ENCODE data around the gene SPOCK1.

Gene SPOCK1

GRCh38 chr5:137286025-137286610 lies 213.0 kb downstream of the SPOCK1 start:
- no peaks in the 10 kb centered on the region for H3K9me3 Mint-ChIP-seq
- no peak overlapping the region for H3K27ac Mint-ChIP-seq
- no peaks in the 10 kb centered on the region for H3K36me3 Mint-ChIP-seq (ENCODE audit: low read depth)
- peaks cover 10% of the 10 kb centered on the region for H3K4me1 Mint-ChIP-seq
- no peak for TF ChIP-seq CTCF (IDR thresholded peaks at IDR 0.05; ENCODE audit: unreplicated experiment in 3 of 3)
- H3K4me3 Mint-ChIP-seq, result no peak overlapping the region
- no peaks in the 10 kb centered on the region for H3K27me3 Mint-ChIP-seq (ENCODE audit: low read depth)

GRCh38 chr5:137283801-137284200 lies 215.3 kb downstream of the SPOCK1 start:
- no peak for TF ChIP-seq CTCF (IDR thresholded peaks at IDR 0.05; ENCODE audit: unreplicated experiment in 3 of 3)
- H3K4me3 Mint-ChIP-seq, result no peak overlapping the region
- peaks cover 10% of the 10 kb centered on the region for H3K4me1 Mint-ChIP-seq
- no peak overlapping the region for H3K27ac Mint-ChIP-seq
- H3K27me3 Mint-ChIP-seq (ENCODE audit: low read depth), result no peaks in the 10 kb centered on the region
- H3K36me3 Mint-ChIP-seq (ENCODE audit: low read depth), result no peaks in the 10 kb centered on the region
- H3K9me3 Mint-ChIP-seq, result no peaks in the 10 kb centered on the region

- Mint-ChIP-seq H3K9me3 (no peaks in the 10 kb centered on the region), H3K27ac (no peak overlapping the region), H3K27me3 (ENCODE audit: low read depth) (no peaks in the 10 kb centered on the region), H3K36me3 (ENCODE audit: low read depth) (no peaks in the 10 kb centered on the region), H3K4me3 (no peak overlapping the region), H3K4me1 (peaks cover 5% of the 10 kb centered on the region)
- TF ChIP-seq CTCF (IDR thresholded peaks at IDR 0.05; ENCODE audit: unreplicated experiment in 3 of 3), result no peak
These were observed 216.9 kb downstream of the SPOCK1 start for GRCh38 chr5:137282216-137282615.

- Mint-ChIP-seq H3K27ac (no peak overlapping the region), H3K9me3 (no peaks in the 10 kb centered on the region), H3K27me3 (ENCODE audit: low read depth) (peaks cover 2% of the 10 kb centered on the region), H3K36me3 (ENCODE audit: low read depth) (no peaks in the 10 kb centered on the region), H3K4me3 (no peak overlapping the region), H3K4me1 (peaks cover under 1% of the 10 kb centered on the region)
- TF ChIP-seq CTCF (IDR thresholded peaks at IDR 0.05; ENCODE audit: unreplicated experiment in 3 of 3), result no peak
These were observed 217.9 kb downstream of the SPOCK1 start for GRCh38 chr5:137281201-137281600.

- no peak overlapping the region for H3K4me3 Mint-ChIP-seq
- TF ChIP-seq CTCF (IDR thresholded peaks at IDR 0.05; ENCODE audit: unreplicated experiment in 3 of 3), result no peak
- no peak overlapping the region for H3K27ac Mint-ChIP-seq
- no peaks in the 10 kb centered on the region for H3K4me1 Mint-ChIP-seq
- H3K27me3 Mint-ChIP-seq (ENCODE audit: low read depth), result peaks cover 3% of the 10 kb centered on the region
- no peaks in the 10 kb centered on the region for H3K9me3 Mint-ChIP-seq
- H3K36me3 Mint-ChIP-seq (ENCODE audit: low read depth), result no peaks in the 10 kb centered on the region
These were observed 218.5 kb downstream of the SPOCK1 start for GRCh38 chr5:137280656-137281055.

- H3K4me1 Mint-ChIP-seq, result no peaks in the 10 kb centered on the region
- H3K36me3 Mint-ChIP-seq (ENCODE audit: low read depth), result no peaks in the 10 kb centered on the region
- no peak overlapping the region for H3K27ac Mint-ChIP-seq
- H3K9me3 Mint-ChIP-seq, result no peaks in the 10 kb centered on the region
- TF ChIP-seq CTCF (IDR thresholded peaks at IDR 0.05; ENCODE audit: unreplicated experiment in 3 of 3), result no peak
- H3K4me3 Mint-ChIP-seq, result no peak overlapping the region
- H3K27me3 Mint-ChIP-seq (ENCODE audit: low read depth), result peaks cover 3% of the 10 kb centered on the region
These were observed 219.4 kb downstream of the SPOCK1 start for GRCh38 chr5:137279521-137280231.
